Activated B cell treated with CpG ODN at 0.5 μM for 24 hours (primary cell): ENCODE data around the gene BRD1. TPM values are rescaled to one million over a fixed set of nuclear protein-coding genes. Genes with fewer than 3 reads are reported as not detected.

ENCODE experiments used
- ATAC-seq: fragments of 200-7000 bp; cut with Tn5 transposase; one replicate; pipeline ENCODE4 v1.10.0; 2021; ENCODE audit warnings: low read depth, mild to moderate bottlenecking, moderate library complexity
- CTCF ChIA-PET: fragments of 350-600 bp; sonication (Branson Sonifier 250); formaldehyde crosslinking; loops from one replicate; lab custom pipeline; 2021; ENCODE audit warnings: antibody characterized with exemption; lab: Charles Lee
- POLR2A ChIA-PET: fragments of 350-600 bp; sonication (Branson Sonifier 250); formaldehyde crosslinking; loops from one replicate; lab custom pipeline; 2021; ENCODE audit warnings: antibody characterized with exemption; lab: Charles Lee
- DNase-seq: peaks from one replicate; pipeline ENCODE4 v3.0.0; 2022
- H3K27ac Mint-ChIP-seq: one replicate; pipeline ENCODE4 v1.8.0; 2020; ENCODE audit warnings: mixed read lengths
- H3K27me3 Mint-ChIP-seq: one replicate; pipeline ENCODE4 v1.8.0; 2021; ENCODE audit warnings: mixed read lengths
- H3K36me3 Mint-ChIP-seq: one replicate; pipeline ENCODE4 v1.8.0; 2021; ENCODE audit warnings: low read depth, mixed read lengths
- H3K4me1 Mint-ChIP-seq: one replicate; pipeline ENCODE4 v1.8.0; 2021; ENCODE audit warnings: mixed read lengths
- H3K4me3 Mint-ChIP-seq: one replicate; pipeline ENCODE4 v1.8.0; 2020; ENCODE audit warnings: mild to moderate bottlenecking, mixed read lengths
- H3K9me3 Mint-ChIP-seq: one replicate; pipeline ENCODE4 v1.8.0; 2020; ENCODE audit warnings: mixed read lengths
- intact Hi-C: fragments of 100-400 bp; cut with micrococcal nuclease; formaldehyde crosslinking; loops from one replicate; pipeline ENCODE4 v1.15.1; 2024
- total RNA-seq: library from RNA; stranded (reverse); gene quantifications from 2 replicates; pipeline ENCODE4 v1.2.3, GENCODE V29; 2022
- TF ChIP-seq, protein P1 (sequence below): fragments of 200-600 bp; IDR thresholded peaks from one replicate; pipeline ENCODE4 v1.8.0; 2022; ENCODE audit warnings: antibody characterized with exemption, mild to moderate bottlenecking

BRD1 gene
- total RNA-seq, 1 donor from 2014 or later, result 45.8 TPM

DNA sequence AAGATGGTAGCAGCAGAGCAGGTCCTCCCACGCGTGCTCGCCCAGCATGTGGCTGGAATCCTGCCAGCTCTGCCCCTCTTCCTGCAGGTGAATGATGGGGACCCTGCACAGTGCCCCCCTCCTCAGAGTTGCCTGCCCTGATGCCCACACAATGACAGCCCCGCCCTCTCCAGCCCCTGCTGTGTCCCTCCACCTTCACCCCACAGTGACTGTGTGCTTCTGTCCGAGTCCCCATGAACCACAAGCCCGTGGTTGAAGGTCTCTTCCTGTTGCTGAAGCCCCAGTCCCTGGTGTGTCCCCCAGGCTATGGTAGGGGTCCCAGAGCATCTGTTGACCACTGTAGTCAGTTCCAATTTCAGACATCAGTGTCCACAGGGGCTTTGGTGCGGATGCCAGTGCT lies 71.0 kb downstream of the BRD1 start:
- peaks cover 2% of the 10 kb centered on the region for H3K4me1 Mint-ChIP-seq
- H3K27me3 Mint-ChIP-seq, result peaks cover 13% of the 10 kb centered on the region
- TF ChIP-seq, protein P1, sequence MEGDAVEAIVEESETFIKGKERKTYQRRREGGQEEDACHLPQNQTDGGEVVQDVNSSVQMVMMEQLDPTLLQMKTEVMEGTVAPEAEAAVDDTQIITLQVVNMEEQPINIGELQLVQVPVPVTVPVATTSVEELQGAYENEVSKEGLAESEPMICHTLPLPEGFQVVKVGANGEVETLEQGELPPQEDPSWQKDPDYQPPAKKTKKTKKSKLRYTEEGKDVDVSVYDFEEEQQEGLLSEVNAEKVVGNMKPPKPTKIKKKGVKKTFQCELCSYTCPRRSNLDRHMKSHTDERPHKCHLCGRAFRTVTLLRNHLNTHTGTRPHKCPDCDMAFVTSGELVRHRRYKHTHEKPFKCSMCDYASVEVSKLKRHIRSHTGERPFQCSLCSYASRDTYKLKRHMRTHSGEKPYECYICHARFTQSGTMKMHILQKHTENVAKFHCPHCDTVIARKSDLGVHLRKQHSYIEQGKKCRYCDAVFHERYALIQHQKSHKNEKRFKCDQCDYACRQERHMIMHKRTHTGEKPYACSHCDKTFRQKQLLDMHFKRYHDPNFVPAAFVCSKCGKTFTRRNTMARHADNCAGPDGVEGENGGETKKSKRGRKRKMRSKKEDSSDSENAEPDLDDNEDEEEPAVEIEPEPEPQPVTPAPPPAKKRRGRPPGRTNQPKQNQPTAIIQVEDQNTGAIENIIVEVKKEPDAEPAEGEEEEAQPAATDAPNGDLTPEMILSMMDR, result no peak
- intact Hi-C loops, result no loop called here
- ATAC-seq, result no peak
- no peaks in the 10 kb centered on the region for H3K9me3 Mint-ChIP-seq
- ChIA-PET POLR2A (no interaction called here), CTCF (interaction anchor here (1.3 kb wide), 1 partner anchor 11 kb away, joined by 3 read pairs; no protein-coding TSS in a partner anchor)
- no peaks in the 10 kb centered on the region for H3K36me3 Mint-ChIP-seq
- no peak for DNase-seq
- H3K27ac Mint-ChIP-seq, result no peak overlapping the region
- H3K4me3 Mint-ChIP-seq, result no peak overlapping the region

DNA sequence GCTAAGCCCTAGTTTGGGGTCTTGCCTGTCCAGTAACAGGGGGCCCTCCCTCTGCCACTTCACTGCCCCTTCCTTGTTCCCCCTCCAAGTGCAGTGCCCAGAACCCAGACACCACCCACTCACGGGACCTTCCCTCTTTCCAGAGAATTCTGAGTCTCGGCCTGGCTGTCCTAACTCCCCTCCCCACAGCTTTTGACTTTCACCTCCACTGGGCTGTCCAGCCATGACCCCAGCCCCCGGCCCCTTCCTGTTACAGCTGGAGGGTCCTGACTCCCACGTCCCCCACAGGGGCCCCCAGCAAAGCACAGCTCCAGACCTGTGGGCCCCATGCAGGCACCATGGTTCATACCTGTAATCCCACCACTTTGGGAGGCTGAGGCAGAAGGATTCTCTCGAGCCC lies 71.5 kb downstream of the BRD1 start:
- Mint-ChIP-seq H3K27me3 (peaks cover 13% of the 10 kb centered on the region), H3K9me3 (no peaks in the 10 kb centered on the region), H3K4me1 (peaks cover under 1% of the 10 kb centered on the region), H3K36me3 (no peaks in the 10 kb centered on the region), H3K4me3 (no peak overlapping the region), H3K27ac (no peak overlapping the region)
- DNase-seq, result no peak
- intact Hi-C loops, result no loop called here
- CTCF ChIA-PET, result interaction anchor here (1.3 kb wide), 1 partner anchor 11 kb away, joined by 3 read pairs; no protein-coding TSS in a partner anchor
- no peak for ATAC-seq
- TF ChIP-seq, protein P1, result no peak
- POLR2A ChIA-PET, result no interaction called here

DNA sequence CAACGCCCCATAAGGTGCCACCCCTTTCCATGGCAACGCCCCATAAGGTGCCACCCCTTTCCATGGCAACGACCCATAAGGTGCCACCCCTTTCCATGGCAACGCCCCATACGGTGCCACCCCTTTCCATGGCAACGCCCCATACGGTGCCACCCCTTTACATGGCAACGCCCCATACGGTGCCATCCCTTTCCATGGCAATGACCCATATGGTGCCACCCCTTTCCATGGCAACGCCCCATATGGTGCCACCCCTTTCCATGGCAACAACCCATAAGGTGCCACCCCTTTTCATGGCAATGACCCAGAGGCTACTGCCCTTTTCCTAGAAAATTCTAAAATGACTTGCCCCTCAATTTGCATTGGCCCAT lies 72.1 kb downstream of the BRD1 start:
- POLR2A ChIA-PET, result no interaction called here

DNA sequence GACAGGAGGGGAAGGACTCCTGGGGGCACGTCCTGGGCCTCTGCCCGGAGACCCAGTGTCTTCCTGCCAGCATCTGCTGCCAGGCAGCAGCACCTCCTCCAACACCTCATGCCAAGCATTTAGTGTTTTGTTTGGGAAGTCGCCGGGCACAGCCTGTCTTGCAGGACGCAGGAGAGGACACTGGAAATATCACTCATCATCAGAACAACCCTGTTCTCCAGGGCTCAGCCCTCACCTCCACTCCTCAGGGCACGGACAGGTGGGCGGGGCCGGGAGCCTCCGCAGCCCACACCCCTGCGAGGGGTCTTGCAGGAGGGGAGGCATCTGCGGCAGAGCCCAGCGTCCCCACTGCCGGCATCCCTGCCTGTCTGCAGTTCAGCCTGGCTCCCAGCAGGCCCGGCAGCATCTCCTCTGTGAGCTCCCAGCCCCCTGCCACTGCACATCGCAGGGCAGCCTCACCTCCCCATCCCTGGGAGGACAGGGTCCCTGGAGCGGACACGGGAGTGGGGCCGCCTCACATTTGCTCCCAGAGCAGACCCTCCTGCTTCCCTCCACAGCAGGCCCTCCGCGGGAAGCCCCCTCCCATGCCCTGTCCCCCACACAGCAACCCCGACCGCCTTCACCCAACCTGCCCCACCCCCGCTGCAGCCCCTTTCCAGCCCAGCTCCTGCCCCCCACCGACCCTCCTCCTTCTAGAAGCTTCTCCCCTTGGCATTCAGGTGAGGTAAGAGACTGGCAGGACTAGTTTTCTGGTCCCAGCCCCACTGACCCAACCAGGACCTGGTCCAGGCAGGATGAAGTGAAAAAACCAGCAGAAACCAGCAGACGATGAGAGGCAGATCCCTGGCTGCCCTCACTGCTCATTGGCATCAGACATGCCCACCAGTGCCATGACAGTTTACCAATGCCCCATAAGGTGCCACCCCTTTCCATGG lies 72.7 kb downstream of the BRD1 start:
- intact Hi-C loops, result no loop called here
- TF ChIP-seq, protein P1, result no peak
- H3K27ac Mint-ChIP-seq, result no peak overlapping the region
- H3K4me3 Mint-ChIP-seq, result no peak overlapping the region
- H3K36me3 Mint-ChIP-seq, result no peaks in the 10 kb centered on the region
- ChIA-PET POLR2A (no interaction called here), CTCF (no interaction called here)
- ATAC-seq, result no peak
- DNase-seq, result no peak
- H3K4me1 Mint-ChIP-seq, result no peaks in the 10 kb centered on the region
- peaks cover 13% of the 10 kb centered on the region for H3K27me3 Mint-ChIP-seq
- H3K9me3 Mint-ChIP-seq, result no peaks in the 10 kb centered on the region

More for the DNA sequence above, 72.1 kb downstream of the BRD1 start:
- CTCF ChIA-PET, result interaction anchor here (1.3 kb wide), 1 partner anchor 12 kb away, joined by 3 read pairs; no protein-coding TSS in a partner anchor
- no peak for ATAC-seq
- TF ChIP-seq, protein P1, result no peak
- Mint-ChIP-seq H3K27ac (no peak overlapping the region), H3K9me3 (no peaks in the 10 kb centered on the region), H3K4me3 (no peak overlapping the region), H3K4me1 (no peaks in the 10 kb centered on the region), H3K27me3 (peaks cover 13% of the 10 kb centered on the region), H3K36me3 (no peaks in the 10 kb centered on the region)
- intact Hi-C loops, result no loop called here
- no peak for DNase-seq

DNA sequence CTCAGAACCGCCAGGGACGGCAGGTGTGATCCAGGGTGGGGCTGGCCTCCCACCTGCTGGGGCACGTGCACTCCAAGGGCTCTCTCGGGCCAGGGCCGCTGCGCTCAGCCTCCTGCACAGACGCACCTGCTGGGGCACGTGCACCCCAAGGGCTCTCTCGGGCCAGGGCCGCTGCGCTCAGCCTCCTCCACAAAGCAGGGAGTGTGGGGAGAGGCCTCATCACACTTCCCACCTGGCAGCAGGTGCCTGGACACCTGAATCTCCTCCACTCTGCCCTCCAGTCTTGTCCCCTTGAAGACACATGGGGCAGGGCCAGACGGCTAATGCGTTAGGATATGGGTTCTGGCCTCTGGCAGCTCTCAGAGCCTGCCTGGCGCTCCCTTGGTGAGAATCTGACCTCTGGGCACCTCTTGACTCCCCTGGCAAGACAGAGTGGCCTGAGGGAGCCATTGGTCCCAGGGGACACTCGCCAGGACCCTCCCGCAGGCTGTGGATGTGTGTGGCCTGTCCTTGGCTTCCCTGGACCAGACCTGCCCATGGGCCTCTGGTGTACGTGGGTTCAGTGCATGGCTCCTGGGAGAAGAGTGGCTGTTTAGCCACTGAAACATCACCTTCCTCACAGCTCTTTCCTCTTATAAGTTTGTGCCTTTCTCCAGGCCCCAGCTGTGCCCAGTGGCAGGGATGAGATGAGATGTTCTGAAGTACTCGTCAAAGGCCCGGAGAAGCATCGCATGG lies 73.5 kb downstream of the BRD1 start:
- Mint-ChIP-seq H3K36me3 (no peaks in the 10 kb centered on the region), H3K27ac (no peak overlapping the region), H3K27me3 (peaks cover 13% of the 10 kb centered on the region), H3K9me3 (no peaks in the 10 kb centered on the region), H3K4me3 (no peak overlapping the region), H3K4me1 (no peaks in the 10 kb centered on the region)
- CTCF ChIA-PET, result no interaction called here
- no peak for DNase-seq
- ATAC-seq, result no peak
- intact Hi-C loops, result no loop called here
- TF ChIP-seq, protein P1, result no peak
- POLR2A ChIA-PET, result no interaction called here
